Activated T-cell treated with anti-CD3 and anti-CD28 coated beads, Interleukin-2, amount 50 U/mL, for 24 hours (primary cell): ENCODE results near the gene PLPPR4.

Source experiments
- DNase-seq: peaks from one replicate; pipeline ENCODE4 v3.0.0-alpha.2; 2020
- H3K27ac Mint-ChIP-seq: 2 replicates; pipeline ENCODE4 v1.8.0; 2020; ENCODE audit warnings: mild to moderate bottlenecking, mixed read lengths
- H3K27me3 Mint-ChIP-seq: 2 replicates; pipeline ENCODE4 v1.8.0; 2020; ENCODE audit warnings: mixed read lengths
- H3K36me3 Mint-ChIP-seq: 2 replicates; pipeline ENCODE4 v1.8.0; 2020; ENCODE audit warnings: low read depth, mixed read lengths
- H3K4me1 Mint-ChIP-seq: 2 replicates; pipeline ENCODE4 v1.8.0; 2020; ENCODE audit warnings: low read depth, mixed read lengths
- H3K4me3 Mint-ChIP-seq: 2 replicates; pipeline ENCODE4 v1.8.0; 2020; ENCODE audit warnings: mild to moderate bottlenecking, moderate library complexity, mixed read lengths
- H3K9me3 Mint-ChIP-seq: 2 replicates; pipeline ENCODE4 v1.8.0; 2020; ENCODE audit warnings: mixed read lengths

PLPPR4 gene

GRCh38 chr1:99348397-99349132, 84.3 kb downstream of the PLPPR4 start:
- Mint-ChIP-seq H3K4me3 (no peak overlapping the region), H3K27me3 (no peaks in the 10 kb centered on the region), H3K27ac (no peak overlapping the region), H3K36me3 (no peaks in the 10 kb centered on the region), H3K9me3 (no peaks in the 10 kb centered on the region), H3K4me1 (no peaks in the 10 kb centered on the region)
- no peak for DNase-seq

- DNase-seq = no peak
- no peaks in the 10 kb centered on the region for H3K4me1 Mint-ChIP-seq
- H3K9me3 Mint-ChIP-seq = no peaks in the 10 kb centered on the region
- H3K27ac Mint-ChIP-seq = no peak overlapping the region
- no peaks in the 10 kb centered on the region for H3K36me3 Mint-ChIP-seq
- H3K4me3 Mint-ChIP-seq = no peak overlapping the region
- H3K27me3 Mint-ChIP-seq = no peaks in the 10 kb centered on the region
These were observed 88.5 kb downstream of the PLPPR4 start for GRCh38 chr1:99352821-99353220.

GRCh38 chr1:99358770-99359169, 94.5 kb downstream of the PLPPR4 start:
- no peak overlapping the region for H3K27ac Mint-ChIP-seq
- H3K36me3 Mint-ChIP-seq = no peaks in the 10 kb centered on the region
- H3K27me3 Mint-ChIP-seq = no peaks in the 10 kb centered on the region
- no peaks in the 10 kb centered on the region for H3K9me3 Mint-ChIP-seq
- H3K4me3 Mint-ChIP-seq = no peak overlapping the region
- no peak for DNase-seq
- H3K4me1 Mint-ChIP-seq = no peaks in the 10 kb centered on the region
